Activated CD4-positive, alpha-beta T cell treated with anti-CD3 and anti-CD28 coated beads for 36 hours (primary cell): ENCODE data around the gene ALK. TPM values are rescaled to one million over a fixed set of nuclear protein-coding genes. Genes with fewer than 3 reads are reported as not detected.

Experiments used
- ATAC-seq: fragments of 200-7000 bp; cut with Tn5 transposase; one replicate; pipeline ENCODE4 v1.10.0; 2021; ENCODE audit warnings: mild to moderate bottlenecking, moderate library complexity
- CTCF ChIA-PET: fragments of 350-600 bp; sonication (Branson Sonifier 250); formaldehyde crosslinking; loops from one replicate; lab custom pipeline; 2021; ENCODE audit warnings: antibody characterized with exemption; lab: Charles Lee
- POLR2A ChIA-PET: fragments of 350-600 bp; sonication (Branson Sonifier 250); formaldehyde crosslinking; loops from one replicate; lab custom pipeline; 2021; ENCODE audit warnings: antibody characterized with exemption, inconsistent platforms; lab: Charles Lee
- DNase-seq: peaks from one replicate; pipeline ENCODE4 v3.0.0-alpha.2; 2020
- H3K27ac Mint-ChIP-seq: one replicate; pipeline ENCODE4 v1.8.0; 2021; ENCODE audit warnings: mixed read lengths
- H3K27me3 Mint-ChIP-seq: one replicate; pipeline ENCODE4 v1.8.0; 2021; ENCODE audit warnings: mixed read lengths
- H3K36me3 Mint-ChIP-seq: one replicate; pipeline ENCODE4 v1.8.0; 2021; ENCODE audit warnings: low read depth, mixed read lengths
- H3K4me1 Mint-ChIP-seq: one replicate; pipeline ENCODE4 v1.8.0; 2021; ENCODE audit warnings: mixed read lengths
- H3K4me3 Mint-ChIP-seq: one replicate; pipeline ENCODE4 v1.8.0; 2021; ENCODE audit warnings: mild to moderate bottlenecking, moderate library complexity, mixed read lengths
- H3K9me3 Mint-ChIP-seq: one replicate; pipeline ENCODE4 v1.8.0; 2021; ENCODE audit warnings: low read depth, mixed read lengths
- intact Hi-C, 2 experiments: fragments of 100-400 bp; cut with DNase I in 1 of 2; cut with micrococcal nuclease in 1 of 2; formaldehyde crosslinking; loops; one replicate each; pipeline versions ENCODE4 v1.14.2 to v1.15.1; 2022 to 2024; cut with DNase I, micrococcal nuclease
- total RNA-seq, 2 experiments: library from RNA; stranded (reverse); gene quantifications; one replicate each; pipeline ENCODE4 v1.2.3, GENCODE V29; 2021

The ALK gene
- total RNA-seq, 2 experiments from 2014 or later: not detected

GRCh38 chr2:29222381-29223179 is 698.8 kb downstream of the ALK start:
- ChIA-PET POLR2A (no interaction called here), CTCF (no interaction called here)
- no peaks in the 10 kb centered on the region for H3K9me3 Mint-ChIP-seq
- intact Hi-C loops: no loop called here
- DNase-seq (no peak), ATAC-seq (no peak)
- no peaks in the 10 kb centered on the region for H3K4me1 Mint-ChIP-seq
- H3K27me3 Mint-ChIP-seq: peaks cover 3% of the 10 kb centered on the region
- no peaks in the 10 kb centered on the region for H3K36me3 Mint-ChIP-seq
- H3K27ac Mint-ChIP-seq: no peak overlapping the region
- H3K4me3 Mint-ChIP-seq: no peak overlapping the region

- no peak for ATAC-seq
- ChIA-PET POLR2A (no interaction called here), CTCF (interaction anchor here (0.6 kb wide), 1 partner anchor 11 kb away, joined by 4 read pairs; no protein-coding TSS in a partner anchor)
- no peaks in the 10 kb centered on the region for H3K36me3 Mint-ChIP-seq
- H3K4me3 Mint-ChIP-seq: no peak overlapping the region
- DNase-seq: no peak
- H3K27ac Mint-ChIP-seq: no peak overlapping the region
- H3K9me3 Mint-ChIP-seq: no peaks in the 10 kb centered on the region
- H3K27me3 Mint-ChIP-seq: no peaks in the 10 kb centered on the region
- H3K4me1 Mint-ChIP-seq: no peaks in the 10 kb centered on the region
- intact Hi-C loops: no loop called here
Measured at GRCh38 chr2:29220506-29221270, 700.7 kb downstream of the ALK start.

- ChIA-PET CTCF (interaction anchor here (0.6 to 0.7 kb wide), 2 partner anchors 91 to 261 kb away, joined by 3 read pairs; no protein-coding TSS in a partner anchor), POLR2A (no interaction called here)
- intact Hi-C loops: no loop called here
Measured at GRCh38 chr2:29219374-29219773, 702.0 kb downstream of the ALK start.

GRCh38 chr2:29218550-29219125 is 702.7 kb downstream of the ALK start:
- Mint-ChIP-seq H3K4me3 (no peak overlapping the region), H3K27me3 (no peaks in the 10 kb centered on the region), H3K36me3 (no peaks in the 10 kb centered on the region), H3K27ac (no peak overlapping the region), H3K4me1 (no peaks in the 10 kb centered on the region), H3K9me3 (no peaks in the 10 kb centered on the region)
- POLR2A ChIA-PET: no interaction called here
- CTCF ChIA-PET: interaction anchor here (0.6 to 0.7 kb wide), 2 partner anchors 92 to 260 kb away, joined by 3 read pairs; no protein-coding TSS in a partner anchor
- intact Hi-C loops: no loop called here
- ATAC-seq (no peak), DNase-seq (no peak)

More at GRCh38 chr2:29219374-29219773, 702.0 kb downstream of the ALK start:
- H3K4me1 Mint-ChIP-seq: no peaks in the 10 kb centered on the region
- no peaks in the 10 kb centered on the region for H3K36me3 Mint-ChIP-seq
- H3K4me3 Mint-ChIP-seq: no peak overlapping the region
- H3K27me3 Mint-ChIP-seq: no peaks in the 10 kb centered on the region
- ATAC-seq (no peak), DNase-seq (no peak)
- no peak overlapping the region for H3K27ac Mint-ChIP-seq
- no peaks in the 10 kb centered on the region for H3K9me3 Mint-ChIP-seq

GRCh38 chr2:29218071-29218470 is 703.3 kb downstream of the ALK start:
- ATAC-seq (no peak), DNase-seq (no peak)
- CTCF ChIA-PET: no interaction called here
- Mint-ChIP-seq H3K9me3 (no peaks in the 10 kb centered on the region), H3K27me3 (no peaks in the 10 kb centered on the region), H3K4me1 (no peaks in the 10 kb centered on the region), H3K36me3 (no peaks in the 10 kb centered on the region), H3K4me3 (no peak overlapping the region), H3K27ac (no peak overlapping the region)
- intact Hi-C loops: no loop called here
- POLR2A ChIA-PET: no interaction called here

- ATAC-seq (no peak), DNase-seq (no peak)
- intact Hi-C loops: no loop called here
- H3K9me3 Mint-ChIP-seq: no peaks in the 10 kb centered on the region
- H3K36me3 Mint-ChIP-seq: no peaks in the 10 kb centered on the region
- ChIA-PET CTCF (no interaction called here), POLR2A (no interaction called here)
- H3K27ac Mint-ChIP-seq: no peak overlapping the region
- H3K4me3 Mint-ChIP-seq: no peak overlapping the region
- H3K4me1 Mint-ChIP-seq: no peaks in the 10 kb centered on the region
- no peaks in the 10 kb centered on the region for H3K27me3 Mint-ChIP-seq
Measured at GRCh38 chr2:29216609-29216909, 704.8 kb downstream of the ALK start.

GRCh38 chr2:29215739-29216608 is 705.4 kb downstream of the ALK start:
- CTCF ChIA-PET: no interaction called here

GRCh38 chr2:29215073-29215472 is 706.3 kb downstream of the ALK start:
- no peak for DNase-seq
- H3K4me3 Mint-ChIP-seq: no peak overlapping the region
- H3K27ac Mint-ChIP-seq: no peak overlapping the region
- intact Hi-C loops: no loop called here
- POLR2A ChIA-PET: no interaction called here
- no peaks in the 10 kb centered on the region for H3K9me3 Mint-ChIP-seq
- no peaks in the 10 kb centered on the region for H3K27me3 Mint-ChIP-seq
- CTCF ChIA-PET: no interaction called here
- no peak for ATAC-seq
- no peaks in the 10 kb centered on the region for H3K36me3 Mint-ChIP-seq
- no peaks in the 10 kb centered on the region for H3K4me1 Mint-ChIP-seq

More at GRCh38 chr2:29215739-29216608, 705.4 kb downstream of the ALK start:
- no peaks in the 10 kb centered on the region for H3K9me3 Mint-ChIP-seq
- intact Hi-C loops: no loop called here
- H3K4me1 Mint-ChIP-seq: no peaks in the 10 kb centered on the region
- H3K36me3 Mint-ChIP-seq: no peaks in the 10 kb centered on the region
- no peaks in the 10 kb centered on the region for H3K27me3 Mint-ChIP-seq
- ATAC-seq (no peak), DNase-seq (no peak)
- H3K4me3 Mint-ChIP-seq: no peak overlapping the region
- no peak overlapping the region for H3K27ac Mint-ChIP-seq
- POLR2A ChIA-PET: no interaction called here

- Mint-ChIP-seq H3K4me3 (no peak overlapping the region), H3K9me3 (no peaks in the 10 kb centered on the region), H3K27ac (no peak overlapping the region), H3K4me1 (no peaks in the 10 kb centered on the region), H3K36me3 (no peaks in the 10 kb centered on the region), H3K27me3 (no peaks in the 10 kb centered on the region)
- ChIA-PET CTCF (no interaction called here), POLR2A (no interaction called here)
- ATAC-seq: peak; percentile 33
- DNase-seq: no peak
- intact Hi-C loops: no loop called here
Measured at GRCh38 chr2:29213888-29214291, 707.5 kb downstream of the ALK start.

GRCh38 chr2:29212009-29212408 is 709.4 kb downstream of the ALK start:
- H3K36me3 Mint-ChIP-seq: no peaks in the 10 kb centered on the region
- no peak for ATAC-seq

GRCh38 chr2:29209551-29209950 is 711.8 kb downstream of the ALK start:
- no peak overlapping the region for H3K4me3 Mint-ChIP-seq
- ChIA-PET POLR2A (interaction anchor here (0.6 kb wide), 1 partner anchor 63 kb away, joined by 3 read pairs; no protein-coding TSS in a partner anchor), CTCF (interaction anchor here (0.7 kb wide), 1 partner anchor 11 kb away, joined by 4 read pairs; no protein-coding TSS in a partner anchor)
- no peaks in the 10 kb centered on the region for H3K4me1 Mint-ChIP-seq
- DNase-seq (no peak), ATAC-seq (no peak)
- intact Hi-C loops: no loop called here
- no peaks in the 10 kb centered on the region for H3K27me3 Mint-ChIP-seq
- H3K36me3 Mint-ChIP-seq: no peaks in the 10 kb centered on the region
- H3K9me3 Mint-ChIP-seq: no peaks in the 10 kb centered on the region
- H3K27ac Mint-ChIP-seq: no peak overlapping the region

More at GRCh38 chr2:29212009-29212408, 709.4 kb downstream of the ALK start:
- H3K27ac Mint-ChIP-seq: no peak overlapping the region
- ChIA-PET POLR2A (no interaction called here), CTCF (interaction anchor here (0.8 kb wide), 1 partner anchor 200 kb away, joined by 3 read pairs; no protein-coding TSS in a partner anchor)
- DNase-seq: no peak
- intact Hi-C loops: no loop called here
- no peaks in the 10 kb centered on the region for H3K9me3 Mint-ChIP-seq
- no peak overlapping the region for H3K4me3 Mint-ChIP-seq
- H3K4me1 Mint-ChIP-seq: no peaks in the 10 kb centered on the region
- no peaks in the 10 kb centered on the region for H3K27me3 Mint-ChIP-seq
